GM12892 (cell line): ENCODE results near the gene CBLN1. TPM values are rescaled to one million over a fixed set of nuclear protein-coding genes. Genes with fewer than 3 reads are reported as not detected.

Experiments
- DNase-seq: peaks from one replicate; pipeline ENCODE4 v3.0.0; 2011; ENCODE audit not compliant: insufficient read length
- FAIRE-seq: peaks from 2 replicates; lab custom pipeline; 2011; peaks lifted over from hg19 to GRCh38; lab: Jason Lieb, UNC
- POLR2A ChIP-seq: IDR thresholded peaks from 2 replicates; pipeline ENCODE4 v1.6.1; 2011; ENCODE audit warnings: low read depth, low read length, control low read depth
- POLR2AphosphoS5 ChIP-seq: IDR thresholded peaks from 2 replicates; pipeline ENCODE4 v1.6.1; 2011; ENCODE audit warnings: low read depth, low read length, control low read depth
- TAF1 ChIP-seq: IDR thresholded peaks from 2 replicates; pipeline ENCODE4 v1.6.1; 2011; ENCODE audit warnings: low read depth, mild to moderate bottlenecking, control low read depth, low read length, borderline replicate concordance
- polyA plus RNA-seq: library from polyadenylated mRNA; unstranded; fragments of >200 nt; gene quantifications from one replicate; pipeline ENCODE4 v1.2.1, GENCODE V29; 2012; ENCODE audit warnings: missing spikeins, inconsistent platforms; ENCODE audit not compliant: missing spikeins

The CBLN1 gene
- polyA plus RNA-seq, result not detected

- FAIRE-seq (no peak), DNase-seq (no peak)
Observed at GRCh38 chr16:49281480-49281842, at the start of gene CBLN1. CBLN1 (minus strand) TSS chr16:49281838; CDS start chr16:49281465, 373 bp downstream.

GRCh38 chr16:49330562-49331201 lies 49.0 kb upstream of the CBLN1 start:
- DNase-seq, result no peak
- FAIRE-seq, result no peak
- TF ChIP-seq TAF1, result no peak
- TF ChIP-seq POLR2A, result no peak
- TF ChIP-seq POLR2AphosphoS5, result no peak

More at GRCh38 chr16:49281480-49281842, at the start of gene CBLN1:
- TF ChIP-seq POLR2A, result no peak
- TF ChIP-seq TAF1, result no peak
- no peak for TF ChIP-seq POLR2AphosphoS5

GRCh38 chr16:49328325-49328724 lies 46.7 kb upstream of the CBLN1 start:
- DNase-seq (no peak), FAIRE-seq (no peak)
- TF ChIP-seq TAF1 (no peak), POLR2AphosphoS5 (no peak), POLR2A (no peak)

- no peak for FAIRE-seq
Observed at GRCh38 chr16:49327466-49327865, 45.8 kb upstream of the CBLN1 start.

GRCh38 chr16:49324703-49325102 lies 43.1 kb upstream of the CBLN1 start:
- DNase-seq, result no peak
- TF ChIP-seq POLR2A (no peak), POLR2AphosphoS5 (no peak), TAF1 (no peak)
- FAIRE-seq, result no peak

More at GRCh38 chr16:49327466-49327865, 45.8 kb upstream of the CBLN1 start:
- no peak for DNase-seq
- no peak for TF ChIP-seq TAF1
- TF ChIP-seq POLR2A, result no peak

GRCh38 chr16:49315602-49316001 lies 34.0 kb upstream of the CBLN1 start:
- DNase-seq (no peak), FAIRE-seq (no peak)
- TF ChIP-seq POLR2A (no peak), POLR2AphosphoS5 (no peak), TAF1 (no peak)

- no peak for FAIRE-seq
- DNase-seq, result no peak
- TF ChIP-seq POLR2A (no peak), TAF1 (no peak), POLR2AphosphoS5 (no peak)
Observed at GRCh38 chr16:49312389-49312985, 30.8 kb upstream of the CBLN1 start.

- TF ChIP-seq TAF1, result no peak
- TF ChIP-seq POLR2A, result no peak
- no peak for TF ChIP-seq POLR2AphosphoS5
- FAIRE-seq, result no peak
- no peak for DNase-seq
Observed at GRCh38 chr16:49311823-49312222, 30.2 kb upstream of the CBLN1 start.

GRCh38 chr16:49307176-49307575 lies 25.5 kb upstream of the CBLN1 start:
- FAIRE-seq, result no peak
- DNase-seq, result no peak
- TF ChIP-seq POLR2AphosphoS5 (no peak), POLR2A (no peak), TAF1 (no peak)

GRCh38 chr16:49305406-49305805 lies 23.8 kb upstream of the CBLN1 start:
- DNase-seq (no peak), FAIRE-seq (no peak)
- TF ChIP-seq TAF1, result no peak
- TF ChIP-seq POLR2A, result no peak
- no peak for TF ChIP-seq POLR2AphosphoS5

GRCh38 chr16:49292413-49292812 lies 10.8 kb upstream of the CBLN1 start:
- no peak for DNase-seq
- FAIRE-seq, result no peak
- TF ChIP-seq POLR2AphosphoS5 (no peak), POLR2A (no peak), TAF1 (no peak)

GRCh38 chr16:49287572-49287971 lies 5.9 kb upstream of the CBLN1 start:
- TF ChIP-seq TAF1, result no peak
- TF ChIP-seq POLR2A, result no peak
- no peak for TF ChIP-seq POLR2AphosphoS5
- no peak for FAIRE-seq
- DNase-seq, result no peak
